Loucy (cell line): ENCODE data around the gene GJA4.

Experiments
- H2AFZ ChIP-seq: fragments of 200-600 bp; sonication (generic); 2 replicates; pipeline ENCODE4 v1.6.0; 2016; ENCODE audit warnings: antibody characterized with exemption, mild to moderate bottlenecking, low read length, moderate library complexity
- H3F3A ChIP-seq: fragments of 200-600 bp; 2 replicates; pipeline ENCODE4 v1.6.0; 2016; ENCODE audit warnings: antibody characterized with exemption, low read depth, mild to moderate bottlenecking
- H3K27me3 ChIP-seq: fragments of 200-600 bp; sonication (generic); 2 replicates; pipeline ENCODE4 v1.6.1; 2014; ENCODE audit warnings: low read length, mild to moderate bottlenecking; ENCODE audit not compliant: insufficient read depth, poor library complexity, severe bottlenecking
- H3K36me3 ChIP-seq: fragments of 200-600 bp; sonication (generic); 2 replicates; pipeline ENCODE4 v1.6.1; 2016; ENCODE audit warnings: low read length; ENCODE audit not compliant: insufficient read depth
- H3K4me1 ChIP-seq: fragments of 200-600 bp; sonication (generic); 2 replicates; pipeline ENCODE4 v1.5.1; 2014; ENCODE audit warnings: low read length, mild to moderate bottlenecking; ENCODE audit not compliant: insufficient read depth, poor library complexity, severe bottlenecking
- H3K4me2 ChIP-seq: fragments of 200-600 bp; sonication (generic); 2 replicates; pipeline ENCODE4 v1.6.0; 2014; ENCODE audit warnings: antibody characterized with exemption, low read length, low read depth, mild to moderate bottlenecking; ENCODE audit not compliant: poor library complexity, severe bottlenecking
- H3K4me3 ChIP-seq: fragments of 200-600 bp; sonication (generic); 2 replicates; pipeline ENCODE4 v1.5.1; 2014; ENCODE audit warnings: low read length, mild to moderate bottlenecking, mixed read lengths; ENCODE audit not compliant: poor library complexity, severe bottlenecking
- H3K79me2 ChIP-seq: fragments of 200-600 bp; sonication (generic); 2 replicates; pipeline ENCODE4 v1.6.1; 2014; ENCODE audit warnings: low read length; ENCODE audit not compliant: insufficient read depth
- H3K9ac ChIP-seq: fragments of 200-600 bp; sonication (generic); 2 replicates; pipeline ENCODE4 v1.6.0; 2014; ENCODE audit warnings: mild to moderate bottlenecking, low read depth, low read length, moderate library complexity; ENCODE audit not compliant: poor library complexity, severe bottlenecking
- H3K9me2 ChIP-seq: fragments of 200-600 bp; sonication (generic); replicated peaks from 2 replicates; pipeline ENCODE4 v1.6.1; 2016; ENCODE audit warnings: low read depth, low read length, mixed read lengths
- H3K9me3 ChIP-seq: fragments of 200-600 bp; sonication (generic); 2 replicates; pipeline ENCODE4 v1.6.1; 2014; ENCODE audit warnings: mild to moderate bottlenecking, antibody characterized with exemption, low read length, low read depth; ENCODE audit not compliant: insufficient read depth
- H4K20me1 ChIP-seq: fragments of 200-600 bp; sonication (generic); 2 replicates; pipeline ENCODE4 v1.6.0; 2014; ENCODE audit warnings: antibody characterized with exemption, low read length, mild to moderate bottlenecking; ENCODE audit not compliant: insufficient read depth, poor library complexity, severe bottlenecking
- CTCF ChIP-seq: fragments of 200-600 bp; sonication (generic); conservative IDR thresholded peaks from 2 replicates; pipeline ENCODE4 v1.5.1; 2014; ENCODE audit warnings: mild to moderate bottlenecking, antibody characterized with exemption, low read length
- EZH2phosphoT487 ChIP-seq: fragments of 200-600 bp; IDR thresholded peaks from 2 replicates; pipeline ENCODE4 v1.6.1; 2018; ENCODE audit warnings: antibody characterized with exemption, mild to moderate bottlenecking, moderate library complexity, borderline replicate concordance

GJA4 gene

GRCh38 chr1:34777519-34778321 is 15.1 kb upstream of the GJA4 start:
- no peaks in the 10 kb centered on the region for H3K36me3 ChIP-seq
- H3K4me2 ChIP-seq, result no peak overlapping the region
- TF ChIP-seq CTCF (no peak), EZH2phosphoT487 (no peak)
- no peaks in the 10 kb centered on the region for H3K9me3 ChIP-seq
- no peak overlapping the region for H3K9ac ChIP-seq
- H2AFZ ChIP-seq, result no peak overlapping the region
- no peaks in the 10 kb centered on the region for H3K27me3 ChIP-seq
- H3F3A ChIP-seq, result no peaks in the 10 kb centered on the region
- H3K79me2 ChIP-seq, result no peaks in the 10 kb centered on the region
- H3K9me2 ChIP-seq, result no peaks in the 10 kb centered on the region
- H4K20me1 ChIP-seq, result no peaks in the 10 kb centered on the region
- no peak overlapping the region for H3K4me3 ChIP-seq
- H3K4me1 ChIP-seq, result no peaks in the 10 kb centered on the region

DNA sequence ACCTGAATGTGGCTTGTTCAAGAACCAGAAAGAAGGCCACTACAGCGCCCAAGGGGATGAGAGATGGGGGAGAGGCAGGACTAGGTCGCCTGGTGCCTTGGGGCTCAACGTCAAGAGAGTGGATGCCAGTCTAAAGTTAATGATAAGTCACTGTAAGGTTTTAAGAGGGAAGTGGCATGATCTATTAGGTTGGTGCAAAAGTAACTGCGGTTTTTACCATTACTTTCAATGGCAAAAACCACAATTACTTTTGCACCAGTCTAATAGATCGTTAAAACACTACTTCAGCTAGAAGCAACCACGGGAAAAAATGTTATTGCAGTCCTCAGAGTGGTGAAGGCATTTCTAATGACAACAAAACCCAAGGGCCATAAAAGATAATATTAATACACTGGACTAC is 14.4 kb upstream of the GJA4 start:
- H2AFZ ChIP-seq, result no peak overlapping the region
- H3F3A ChIP-seq, result no peaks in the 10 kb centered on the region
- no peaks in the 10 kb centered on the region for H3K4me1 ChIP-seq
- H3K9ac ChIP-seq, result no peak overlapping the region
- H3K4me3 ChIP-seq, result no peak overlapping the region
- TF ChIP-seq EZH2phosphoT487 (no peak), CTCF (no peak)
- no peaks in the 10 kb centered on the region for H3K36me3 ChIP-seq
- H3K9me3 ChIP-seq, result no peaks in the 10 kb centered on the region
- no peaks in the 10 kb centered on the region for H3K79me2 ChIP-seq
- H3K27me3 ChIP-seq, result no peaks in the 10 kb centered on the region
- H4K20me1 ChIP-seq, result no peaks in the 10 kb centered on the region
- no peak overlapping the region for H3K4me2 ChIP-seq
- no peaks in the 10 kb centered on the region for H3K9me2 ChIP-seq

DNA sequence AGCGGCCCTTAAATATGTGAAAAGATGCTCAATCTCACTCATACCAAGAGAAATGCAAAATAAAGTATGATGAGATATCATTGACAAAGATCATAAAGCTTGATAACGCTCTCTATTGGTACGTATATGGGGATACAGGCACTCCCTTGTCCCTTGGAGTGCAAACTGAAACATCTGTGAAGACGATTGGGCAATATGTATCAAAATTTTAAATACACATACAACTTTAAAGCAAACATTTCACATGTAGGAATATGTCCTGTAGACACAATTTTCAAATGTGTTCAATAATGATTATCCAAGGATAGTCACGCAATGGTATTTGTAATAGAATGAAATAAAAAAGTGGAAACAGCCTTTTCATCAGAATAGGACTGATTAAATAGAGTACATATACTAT is 13.8 kb upstream of the GJA4 start:
- Histone ChIP-seq H4K20me1 (no peaks in the 10 kb centered on the region), H3K79me2 (no peaks in the 10 kb centered on the region), H3K9ac (no peak overlapping the region), H3K27me3 (no peaks in the 10 kb centered on the region), H3K4me2 (no peak overlapping the region), H3K4me1 (no peaks in the 10 kb centered on the region), H3K4me3 (no peak overlapping the region), H2AFZ (no peak overlapping the region), H3F3A (no peaks in the 10 kb centered on the region), H3K36me3 (no peaks in the 10 kb centered on the region), H3K9me3 (no peaks in the 10 kb centered on the region), H3K9me2 (no peaks in the 10 kb centered on the region)
- TF ChIP-seq CTCF (no peak), EZH2phosphoT487 (no peak)
